Jurkat, Clone E6-1 (cell line): Measurements from ENCODE around the gene FGFR3.

Source experiments
- DNase-seq: peaks from one replicate; pipeline ENCODE4 v3.0.0-alpha.2; 2011; ENCODE audit warnings: low read depth, low spot score
- H3K4me3 ChIP-seq: 2 replicates; pipeline ENCODE4 v1.5.1; 2011; ENCODE audit warnings: mild to moderate bottlenecking, low read length, control low read depth, moderate library complexity

Gene FGFR3

DNA sequence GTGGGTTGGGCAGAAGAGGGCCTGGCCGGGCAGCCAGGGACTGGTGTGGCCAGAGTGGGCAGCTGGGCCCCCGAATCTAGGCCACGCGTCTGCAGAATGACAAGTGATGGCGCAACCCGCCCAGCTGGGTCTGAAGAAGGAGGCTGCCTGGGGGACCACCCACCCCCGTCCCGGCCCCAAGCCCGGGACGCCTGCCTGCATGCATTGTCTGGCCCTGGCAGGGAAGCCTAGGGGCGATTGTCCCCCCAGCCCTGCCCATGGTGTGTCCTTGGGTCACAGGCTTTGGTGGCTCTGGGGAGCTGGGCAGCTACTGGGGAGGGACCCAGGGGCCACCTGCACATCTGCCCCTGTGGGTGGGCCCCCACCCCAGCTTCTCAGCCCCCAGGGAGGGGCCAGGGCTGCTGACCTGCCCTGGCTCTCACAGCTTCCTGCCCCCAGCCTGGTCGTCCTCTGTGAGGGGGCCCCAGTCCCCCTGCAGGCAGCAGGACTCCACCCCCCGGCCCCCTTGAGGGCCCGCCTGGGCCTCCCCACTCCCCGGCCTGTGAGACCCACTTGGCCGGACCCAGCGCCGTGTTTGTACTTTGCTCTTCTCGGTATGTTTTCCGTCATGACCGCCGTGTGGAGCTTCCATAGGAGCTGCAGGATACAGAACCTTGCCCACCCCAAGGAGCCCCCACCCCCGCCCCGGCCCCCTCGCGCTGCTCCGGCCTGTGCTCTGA, 4.9 kb downstream of the FGFR3 start:
- no peak for DNase-seq

DNA sequence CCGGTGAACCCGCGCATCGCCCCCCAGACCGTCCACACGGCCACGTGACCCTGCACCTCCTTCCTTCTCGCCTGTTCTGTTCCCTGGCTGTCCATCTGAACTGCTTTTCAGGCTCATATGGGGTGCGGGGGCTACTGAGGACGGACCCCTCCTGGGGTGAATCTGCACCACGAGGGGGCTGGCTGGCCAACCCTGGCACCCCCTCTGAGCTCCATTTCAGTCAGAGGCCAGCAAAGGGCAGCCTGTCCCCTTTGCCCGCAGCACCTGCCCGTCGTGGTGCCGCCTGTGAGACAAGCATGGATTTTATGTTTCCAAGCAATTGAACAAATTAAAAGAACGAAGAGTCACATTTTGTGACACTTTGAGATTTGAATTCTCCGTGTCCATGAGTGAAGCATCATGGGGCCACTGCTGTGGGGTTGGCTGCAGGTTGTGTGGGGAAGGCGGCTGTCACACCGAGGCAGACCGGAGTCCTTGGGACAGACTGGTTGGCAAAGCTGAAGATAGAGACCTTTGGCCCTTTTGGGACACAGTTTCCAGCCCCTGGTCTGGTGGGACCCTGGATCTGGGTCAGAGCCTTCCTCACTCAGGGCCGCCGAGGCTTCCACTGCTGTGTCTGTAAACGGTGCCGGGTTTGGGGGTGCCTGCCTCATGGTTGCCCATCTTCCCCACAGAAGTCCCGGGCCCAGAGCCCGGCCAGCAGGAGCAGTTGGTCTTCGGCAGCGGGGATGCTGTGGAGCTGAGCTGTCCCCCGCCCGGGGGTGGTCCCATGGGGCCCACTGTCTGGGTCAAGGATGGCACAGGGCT, 5.7 kb downstream of the FGFR3 start:
- no peak for DNase-seq
- H3K4me3 ChIP-seq = no peak overlapping the region

More for the DNA sequence above, 4.9 kb downstream of the FGFR3 start:
- no peak overlapping the region for H3K4me3 ChIP-seq

DNA sequence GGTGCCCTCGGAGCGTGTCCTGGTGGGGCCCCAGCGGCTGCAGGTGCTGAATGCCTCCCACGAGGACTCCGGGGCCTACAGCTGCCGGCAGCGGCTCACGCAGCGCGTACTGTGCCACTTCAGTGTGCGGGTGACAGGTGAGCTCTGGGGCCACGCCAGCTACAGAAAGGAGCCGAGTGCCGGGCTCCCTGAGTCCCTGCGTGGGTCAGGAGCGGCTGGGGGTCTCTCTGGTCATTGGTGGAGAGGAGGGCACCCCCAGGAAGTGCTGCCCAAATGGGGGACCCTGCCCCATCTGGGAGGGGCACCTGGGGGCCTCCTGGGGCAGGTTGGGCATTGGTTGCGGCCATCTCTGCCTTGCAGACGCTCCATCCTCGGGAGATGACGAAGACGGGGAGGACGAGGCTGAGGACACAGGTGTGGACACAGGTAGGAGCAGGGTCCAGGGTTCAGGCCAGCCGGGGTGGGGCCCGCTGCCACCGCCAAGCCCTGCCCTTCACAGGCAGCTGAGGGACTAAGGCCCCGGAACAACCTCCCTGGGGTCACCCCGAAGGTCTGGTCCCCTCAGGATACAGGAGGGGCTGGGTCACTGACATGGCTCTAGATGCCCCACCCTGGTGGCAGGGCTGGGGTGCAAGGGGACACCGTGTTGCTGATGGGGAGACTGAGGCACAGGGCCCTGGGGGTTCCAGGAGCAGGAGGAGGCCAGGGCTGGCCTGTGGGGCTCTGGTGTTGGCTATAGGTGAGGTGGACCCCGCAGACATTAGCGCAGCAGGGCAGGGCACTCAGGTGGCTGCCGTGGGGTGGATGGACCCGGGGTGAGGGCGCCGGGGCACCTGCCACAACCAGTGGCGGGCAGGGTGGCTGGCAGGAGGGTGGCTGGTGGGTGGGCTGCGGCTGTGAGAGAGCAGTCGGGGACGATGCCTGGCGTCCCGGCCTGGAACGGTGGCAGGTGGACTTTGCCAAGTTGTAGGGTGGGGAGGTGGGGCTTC, 6.6 kb downstream of the FGFR3 start:
- no peak overlapping the region for H3K4me3 ChIP-seq
- DNase-seq = no peak

DNA sequence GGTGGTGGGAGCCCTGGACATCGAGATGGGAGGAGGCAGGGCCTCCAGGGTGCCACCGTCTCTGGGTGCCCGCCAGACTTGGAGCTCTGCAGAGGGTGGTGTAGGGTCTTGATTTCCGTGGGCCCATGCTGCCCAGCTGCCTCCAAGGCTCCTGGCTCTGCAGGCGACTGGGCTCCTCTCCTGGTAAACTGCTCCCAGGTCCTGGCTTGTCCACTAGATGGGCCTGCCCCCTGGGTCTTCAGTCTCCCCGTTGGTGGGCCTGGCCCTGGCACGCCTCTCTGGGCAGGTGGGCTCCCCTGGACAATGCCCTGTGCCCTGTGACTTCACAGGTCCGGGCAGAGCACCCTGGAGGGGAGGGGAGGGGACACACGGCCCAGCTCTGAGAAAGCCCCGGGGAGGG, 7.7 kb downstream of the FGFR3 start:
- no peak overlapping the region for H3K4me3 ChIP-seq
- DNase-seq = no peak

DNA sequence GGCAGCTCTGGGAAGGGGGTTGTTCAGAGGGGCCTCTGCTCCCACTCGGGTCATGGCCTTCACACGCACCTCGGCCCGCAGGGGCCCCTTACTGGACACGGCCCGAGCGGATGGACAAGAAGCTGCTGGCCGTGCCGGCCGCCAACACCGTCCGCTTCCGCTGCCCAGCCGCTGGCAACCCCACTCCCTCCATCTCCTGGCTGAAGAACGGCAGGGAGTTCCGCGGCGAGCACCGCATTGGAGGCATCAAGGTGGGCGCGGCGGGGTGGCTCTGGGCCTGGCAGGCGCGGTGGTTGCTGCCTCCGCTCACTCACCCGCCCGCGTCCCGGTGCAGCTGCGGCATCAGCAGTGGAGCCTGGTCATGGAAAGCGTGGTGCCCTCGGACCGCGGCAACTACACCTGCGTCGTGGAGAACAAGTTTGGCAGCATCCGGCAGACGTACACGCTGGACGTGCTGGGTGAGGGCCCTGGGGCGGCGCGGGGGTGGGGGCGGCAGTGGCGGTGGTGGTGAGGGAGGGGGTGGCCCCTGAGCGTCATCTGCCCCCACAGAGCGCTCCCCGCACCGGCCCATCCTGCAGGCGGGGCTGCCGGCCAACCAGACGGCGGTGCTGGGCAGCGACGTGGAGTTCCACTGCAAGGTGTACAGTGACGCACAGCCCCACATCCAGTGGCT, 8.3 kb downstream of the FGFR3 start:
- no peak for DNase-seq
- no peak overlapping the region for H3K4me3 ChIP-seq

DNA sequence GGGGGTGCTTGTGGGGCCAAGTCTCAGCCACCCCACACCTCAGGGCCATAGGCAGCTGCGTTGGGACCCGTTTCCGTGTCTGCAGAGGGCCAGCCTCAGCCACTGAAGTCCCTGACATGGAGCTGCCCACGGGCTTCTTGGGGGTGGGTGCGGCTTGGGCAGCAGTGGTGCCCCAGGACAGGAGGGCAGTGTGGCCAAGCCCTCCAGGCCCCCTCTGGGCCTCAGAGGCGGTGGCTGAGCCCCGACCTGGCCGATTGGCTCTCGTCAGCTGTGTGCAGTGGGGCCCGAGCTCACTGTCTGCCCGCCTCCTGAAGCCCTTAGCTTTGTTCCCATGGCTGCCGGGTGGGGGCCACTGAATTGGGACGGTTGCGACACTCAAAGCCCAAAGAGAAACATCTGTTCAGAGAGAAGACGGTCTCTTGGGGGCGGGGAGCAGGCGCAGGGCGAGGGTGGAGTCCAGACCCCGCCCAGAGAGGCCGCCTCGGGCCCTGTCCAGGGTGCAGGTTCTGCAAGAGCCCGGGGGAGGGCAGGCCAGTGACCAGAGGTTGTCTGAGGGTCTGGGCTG, 9.1 kb downstream of the FGFR3 start:
- DNase-seq = no peak
- H3K4me3 ChIP-seq = no peak overlapping the region

DNA sequence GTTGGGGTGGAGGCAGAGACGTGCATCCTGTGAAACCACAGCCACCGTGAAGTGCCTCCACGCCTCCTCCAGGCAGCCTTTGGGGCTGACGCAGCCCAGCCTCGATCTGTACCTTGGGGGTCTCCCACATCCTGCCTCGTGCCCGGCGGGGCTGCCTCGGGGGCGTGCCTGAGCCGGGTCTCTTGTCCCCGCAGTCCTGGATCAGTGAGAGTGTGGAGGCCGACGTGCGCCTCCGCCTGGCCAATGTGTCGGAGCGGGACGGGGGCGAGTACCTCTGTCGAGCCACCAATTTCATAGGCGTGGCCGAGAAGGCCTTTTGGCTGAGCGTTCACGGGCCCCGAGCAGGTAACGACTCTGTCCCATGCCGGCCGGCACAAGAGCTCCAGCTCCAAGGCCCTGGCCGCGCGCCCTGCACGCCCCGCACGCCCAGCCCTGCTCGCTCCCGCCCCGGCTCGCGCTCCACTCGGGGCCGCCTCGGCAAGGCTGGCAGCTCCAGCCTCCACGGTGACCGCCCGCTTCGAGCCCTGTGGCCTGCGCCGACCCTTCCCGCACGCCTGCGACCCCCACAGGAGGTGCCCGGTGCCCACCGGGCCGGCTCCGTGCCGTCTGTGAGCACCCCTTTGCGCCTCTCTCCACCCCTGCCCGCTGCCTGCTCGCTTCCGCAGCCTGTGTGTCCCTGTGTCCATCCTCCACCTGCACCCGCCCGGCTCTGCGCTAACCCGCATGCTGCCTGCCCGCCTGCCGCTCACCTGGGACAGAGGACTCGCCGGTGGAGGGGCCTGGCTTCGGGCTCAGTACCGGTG, 9.8 kb downstream of the FGFR3 start:
- DNase-seq = peak; percentile 12
- H3K4me3 ChIP-seq = no peak overlapping the region

DNA sequence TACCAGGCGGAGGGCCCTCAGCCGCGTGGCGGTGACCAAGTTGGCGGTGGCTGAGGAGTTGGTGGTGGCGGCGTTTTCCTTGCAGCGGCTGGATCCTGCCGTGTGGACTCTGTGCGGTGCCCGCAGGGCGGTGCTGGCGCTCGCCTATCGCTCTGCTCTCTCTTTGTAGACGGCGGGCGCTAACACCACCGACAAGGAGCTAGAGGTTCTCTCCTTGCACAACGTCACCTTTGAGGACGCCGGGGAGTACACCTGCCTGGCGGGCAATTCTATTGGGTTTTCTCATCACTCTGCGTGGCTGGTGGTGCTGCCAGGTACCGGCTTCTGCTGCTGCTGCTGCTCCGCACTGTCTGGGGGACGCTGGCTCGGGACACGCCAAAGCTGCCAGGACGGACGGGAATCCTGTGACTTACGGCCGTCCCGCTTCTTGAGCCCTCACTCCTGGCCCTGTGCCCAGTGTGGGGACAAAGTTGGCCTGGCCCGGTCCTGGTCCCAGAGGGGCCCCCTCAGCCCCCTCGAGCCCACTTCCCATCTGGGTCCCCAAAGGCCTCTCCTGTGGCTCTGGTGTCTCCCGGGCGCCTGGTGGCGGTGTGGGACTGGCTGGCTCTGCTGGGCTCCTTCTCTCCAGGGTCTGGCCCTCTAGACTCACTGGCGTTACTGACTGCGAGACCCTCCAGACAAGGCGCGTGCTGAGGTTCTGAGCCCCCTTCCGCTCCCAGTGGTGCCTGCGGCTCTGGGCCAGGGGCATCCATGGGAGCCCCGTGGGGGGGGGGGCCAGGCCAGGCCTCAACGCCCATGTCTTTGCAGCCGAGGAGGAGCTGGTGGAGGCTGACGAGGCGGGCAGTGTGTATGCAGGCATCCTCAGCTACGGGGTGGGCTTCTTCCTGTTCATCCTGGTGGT, 10.7 kb downstream of the FGFR3 start:
- DNase-seq = no peak
- no peak overlapping the region for H3K4me3 ChIP-seq

DNA sequence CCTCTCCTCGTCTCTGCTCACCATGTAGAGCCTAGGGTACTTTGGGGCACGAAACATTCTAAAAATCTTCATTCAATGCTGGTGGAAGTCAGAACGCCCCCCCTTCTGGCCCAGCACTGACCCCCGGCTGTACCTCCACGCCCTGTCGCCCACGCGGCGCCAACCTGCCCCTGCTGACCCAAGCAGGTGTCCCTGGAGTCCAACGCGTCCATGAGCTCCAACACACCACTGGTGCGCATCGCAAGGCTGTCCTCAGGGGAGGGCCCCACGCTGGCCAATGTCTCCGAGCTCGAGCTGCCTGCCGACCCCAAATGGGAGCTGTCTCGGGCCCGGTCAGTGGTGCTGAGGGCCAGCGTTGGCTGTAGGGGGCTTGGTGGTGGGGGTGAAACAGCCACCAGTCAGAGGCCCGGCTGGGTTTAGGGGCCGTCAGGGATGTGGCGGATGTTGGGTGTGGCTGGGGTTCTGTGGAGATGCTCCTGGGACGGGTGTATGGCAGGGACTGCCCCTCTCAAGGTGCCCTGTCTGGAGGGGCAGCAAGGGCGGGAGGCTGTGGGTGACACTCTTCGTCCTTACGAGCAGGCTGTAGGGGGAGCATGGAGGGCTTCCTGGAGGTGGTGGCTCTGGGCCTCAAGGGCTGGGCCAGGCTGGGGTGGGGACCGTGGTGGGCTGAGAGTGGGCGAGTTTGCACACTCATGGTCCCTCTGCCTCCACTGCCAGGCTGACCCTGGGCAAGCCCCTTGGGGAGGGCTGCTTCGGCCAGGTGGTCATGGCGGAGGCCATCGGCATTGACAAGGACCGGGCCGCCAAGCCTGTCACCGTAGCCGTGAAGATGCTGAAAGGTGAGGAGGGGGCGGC, 11.8 kb downstream of the FGFR3 start:
- DNase-seq = no peak
- no peak overlapping the region for H3K4me3 ChIP-seq

DNA sequence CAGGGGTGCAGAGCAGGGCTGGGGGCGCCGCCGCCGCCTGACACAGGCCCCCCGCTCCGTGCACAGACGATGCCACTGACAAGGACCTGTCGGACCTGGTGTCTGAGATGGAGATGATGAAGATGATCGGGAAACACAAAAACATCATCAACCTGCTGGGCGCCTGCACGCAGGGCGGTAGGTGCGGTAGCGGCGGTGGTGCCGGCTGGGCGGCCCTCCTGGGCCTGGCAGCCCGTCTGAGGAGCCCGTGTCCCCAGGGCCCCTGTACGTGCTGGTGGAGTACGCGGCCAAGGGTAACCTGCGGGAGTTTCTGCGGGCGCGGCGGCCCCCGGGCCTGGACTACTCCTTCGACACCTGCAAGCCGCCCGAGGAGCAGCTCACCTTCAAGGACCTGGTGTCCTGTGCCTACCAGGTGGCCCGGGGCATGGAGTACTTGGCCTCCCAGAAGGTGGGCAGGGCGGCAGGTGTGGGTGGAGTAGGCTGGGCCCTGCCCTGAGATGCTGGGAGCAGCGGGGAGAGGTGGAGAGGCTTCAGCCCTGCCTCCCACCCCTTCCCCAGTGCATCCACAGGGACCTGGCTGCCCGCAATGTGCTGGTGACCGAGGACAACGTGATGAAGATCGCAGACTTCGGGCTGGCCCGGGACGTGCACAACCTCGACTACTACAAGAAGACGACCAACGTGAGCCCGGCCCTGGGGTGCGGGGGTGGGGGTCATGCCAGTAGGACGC, 12.6 kb downstream of the FGFR3 start:
- H3K4me3 ChIP-seq = no peak overlapping the region
- no peak for DNase-seq

DNA sequence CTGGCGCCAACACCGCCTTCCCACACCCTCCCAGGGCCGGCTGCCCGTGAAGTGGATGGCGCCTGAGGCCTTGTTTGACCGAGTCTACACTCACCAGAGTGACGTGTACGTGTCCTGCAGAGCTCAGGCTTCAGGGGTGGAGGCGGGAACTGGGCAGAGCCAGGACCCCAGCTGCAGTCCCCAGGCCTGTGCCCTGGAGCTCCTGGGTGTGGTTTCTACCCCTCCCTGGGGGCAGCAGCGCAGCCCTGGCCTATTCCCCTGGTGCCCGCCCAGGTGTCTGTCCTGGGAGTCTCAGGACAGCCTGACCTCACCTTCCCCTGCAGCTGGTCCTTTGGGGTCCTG, 13.1 kb downstream of the FGFR3 start:
- H3K4me3 ChIP-seq = no peak overlapping the region
- DNase-seq = no peak

DNA sequence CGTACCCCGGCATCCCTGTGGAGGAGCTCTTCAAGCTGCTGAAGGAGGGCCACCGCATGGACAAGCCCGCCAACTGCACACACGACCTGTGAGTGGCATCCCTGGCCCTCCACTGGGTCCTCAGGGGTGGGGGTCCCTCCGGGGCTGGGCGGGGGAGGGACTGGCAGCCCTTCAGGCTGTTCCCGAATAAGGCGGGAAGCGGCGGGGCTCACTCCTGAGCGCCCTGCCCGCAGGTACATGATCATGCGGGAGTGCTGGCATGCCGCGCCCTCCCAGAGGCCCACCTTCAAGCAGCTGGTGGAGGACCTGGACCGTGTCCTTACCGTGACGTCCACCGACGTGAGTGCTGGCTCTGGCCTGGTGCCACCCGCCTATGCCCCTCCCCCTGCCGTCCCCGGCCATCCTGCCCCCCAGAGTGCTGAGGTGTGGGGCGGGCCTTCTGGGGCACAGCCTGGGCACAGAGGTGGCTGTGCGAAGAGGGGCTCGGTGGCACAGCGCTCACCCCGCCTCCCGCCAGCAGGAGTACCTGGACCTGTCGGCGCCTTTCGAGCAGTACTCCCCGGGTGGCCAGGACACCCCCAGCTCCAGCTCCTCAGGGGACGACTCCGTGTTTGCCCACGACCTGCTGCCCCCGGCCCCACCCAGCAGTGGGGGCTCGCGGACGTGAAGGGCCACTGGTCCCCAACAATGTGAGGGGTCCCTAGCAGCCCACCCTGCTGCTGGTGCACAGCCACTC, 13.7 kb downstream of the FGFR3 start:
- H3K4me3 ChIP-seq = no peak overlapping the region

DNA sequence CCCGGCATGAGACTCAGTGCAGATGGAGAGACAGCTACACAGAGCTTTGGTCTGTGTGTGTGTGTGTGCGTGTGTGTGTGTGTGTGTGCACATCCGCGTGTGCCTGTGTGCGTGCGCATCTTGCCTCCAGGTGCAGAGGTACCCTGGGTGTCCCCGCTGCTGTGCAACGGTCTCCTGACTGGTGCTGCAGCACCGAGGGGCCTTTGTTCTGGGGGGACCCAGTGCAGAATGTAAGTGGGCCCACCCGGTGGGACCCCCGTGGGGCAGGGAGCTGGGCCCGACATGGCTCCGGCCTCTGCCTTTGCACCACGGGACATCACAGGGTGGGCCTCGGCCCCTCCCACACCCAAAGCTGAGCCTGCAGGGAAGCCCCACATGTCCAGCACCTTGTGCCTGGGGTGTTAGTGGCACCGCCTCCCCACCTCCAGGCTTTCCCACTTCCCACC, 14.3 kb downstream of the FGFR3 start:
- no peak overlapping the region for H3K4me3 ChIP-seq
- no peak for DNase-seq

More for the DNA sequence above, 13.7 kb downstream of the FGFR3 start:
- no peak for DNase-seq

DNA sequence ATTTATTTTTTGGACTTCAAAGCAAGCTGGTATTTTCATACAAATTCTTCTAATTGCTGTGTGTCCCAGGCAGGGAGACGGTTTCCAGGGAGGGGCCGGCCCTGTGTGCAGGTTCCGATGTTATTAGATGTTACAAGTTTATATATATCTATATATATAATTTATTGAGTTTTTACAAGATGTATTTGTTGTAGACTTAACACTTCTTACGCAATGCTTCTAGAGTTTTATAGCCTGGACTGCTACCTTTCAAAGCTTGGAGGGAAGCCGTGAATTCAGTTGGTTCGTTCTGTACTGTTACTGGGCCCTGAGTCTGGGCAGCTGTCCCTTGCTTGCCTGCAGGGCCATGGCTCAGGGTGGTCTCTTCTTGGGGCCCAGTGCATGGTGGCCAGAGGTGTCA, 15.3 kb downstream of the FGFR3 start:
- H3K4me3 ChIP-seq = no peak overlapping the region
- DNase-seq = no peak
